DND-41 (cell line): ENCODE results near the gene PDE4B.

Experiments
- EZH2 ChIP-seq: IDR thresholded peaks from 3 replicates; pipeline ENCODE4 v1.6.1; 2012; ENCODE audit warnings: borderline replicate concordance, low read depth, mild to moderate bottlenecking, moderate library complexity, low read length, inconsistent platforms; ENCODE audit not compliant: severe bottlenecking
- TF ChIP-seq, protein P1 (sequence below): IDR thresholded peaks from 2 replicates; pipeline ENCODE4 v1.5.1; 2012; ENCODE audit warnings: borderline replicate concordance, low read length, moderate library complexity, mild to moderate bottlenecking; ENCODE audit not compliant: poor library complexity, severe bottlenecking; ENCODE audit errors: extremely low read depth

- TF ChIP-seq, protein P1, sequence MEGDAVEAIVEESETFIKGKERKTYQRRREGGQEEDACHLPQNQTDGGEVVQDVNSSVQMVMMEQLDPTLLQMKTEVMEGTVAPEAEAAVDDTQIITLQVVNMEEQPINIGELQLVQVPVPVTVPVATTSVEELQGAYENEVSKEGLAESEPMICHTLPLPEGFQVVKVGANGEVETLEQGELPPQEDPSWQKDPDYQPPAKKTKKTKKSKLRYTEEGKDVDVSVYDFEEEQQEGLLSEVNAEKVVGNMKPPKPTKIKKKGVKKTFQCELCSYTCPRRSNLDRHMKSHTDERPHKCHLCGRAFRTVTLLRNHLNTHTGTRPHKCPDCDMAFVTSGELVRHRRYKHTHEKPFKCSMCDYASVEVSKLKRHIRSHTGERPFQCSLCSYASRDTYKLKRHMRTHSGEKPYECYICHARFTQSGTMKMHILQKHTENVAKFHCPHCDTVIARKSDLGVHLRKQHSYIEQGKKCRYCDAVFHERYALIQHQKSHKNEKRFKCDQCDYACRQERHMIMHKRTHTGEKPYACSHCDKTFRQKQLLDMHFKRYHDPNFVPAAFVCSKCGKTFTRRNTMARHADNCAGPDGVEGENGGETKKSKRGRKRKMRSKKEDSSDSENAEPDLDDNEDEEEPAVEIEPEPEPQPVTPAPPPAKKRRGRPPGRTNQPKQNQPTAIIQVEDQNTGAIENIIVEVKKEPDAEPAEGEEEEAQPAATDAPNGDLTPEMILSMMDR: no peak
- no peak for TF ChIP-seq EZH2
Observed at GRCh38 chr1:66416295-66416694, 623.6 kb downstream of the PDE4B start.
